ENCODE data around the gene ARL6IP4. TPM values are rescaled to one million over a fixed set of nuclear protein-coding genes. Genes with fewer than 3 reads are reported as not detected.

Gene ARL6IP4
- total and polyA plus RNA-seq, 11 donors, result 123 to 325 (median 148) TPM

DNA sequence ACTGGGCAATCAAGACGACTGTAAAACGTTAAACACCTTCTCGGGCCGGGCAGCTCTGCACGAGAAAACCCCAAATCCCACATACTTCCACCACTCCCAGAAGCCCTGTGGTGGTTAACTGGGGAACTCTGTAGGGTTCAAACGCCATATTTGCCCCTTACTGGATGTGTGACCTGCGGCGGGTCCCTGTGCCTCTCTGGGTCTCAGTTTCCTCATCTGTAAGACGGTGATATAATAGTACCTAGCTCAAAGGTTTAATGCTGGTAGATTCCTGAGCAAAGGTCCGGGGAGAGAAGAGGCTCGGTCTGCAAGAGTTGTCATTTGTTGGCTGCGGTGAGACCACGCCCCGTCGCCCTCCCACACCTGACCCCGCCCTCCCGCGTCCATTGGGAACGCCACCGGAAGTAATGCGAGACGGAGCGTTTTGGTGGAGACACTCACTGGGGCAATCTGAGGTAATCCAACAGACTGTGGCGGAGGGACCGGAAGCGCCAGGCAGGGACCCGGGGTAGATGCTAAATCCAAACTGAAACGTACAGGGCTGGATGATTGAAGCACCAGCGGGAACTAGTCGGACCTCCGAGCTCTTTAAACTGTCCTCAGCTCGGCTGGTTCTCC is 6.1 kb upstream of the ARL6IP4 start:
- ATAC-seq (peak; percentile 95 to 97 (median 96)), DNase-seq (peak; percentile 98 to 99 (median 98))
- Histone ChIP-seq H3K4me3 (peak overlapping the region; percentile 69 to 100 (median 90)), H3K27me3 (no peaks in the 10 kb centered on the region), H3K36me3 (peaks cover 0 to 13% (median 0%) of the 10 kb centered on the region in 9 donors), H3K9me3 (no peaks in the 10 kb centered on the region), H3K4me1 (peaks cover 9 to 37% (median 26%) of the 10 kb centered on the region in 12 donors), H3K27ac (peak overlapping the region; percentile 90 to 100 (median 98))
- 0% methylated on average over 18 to 32 of the region's 32 CpGs for WGBS, 4 donors
- TF ChIP-seq POLR2A (IDR thresholded peaks at IDR 0.05), result no peak
- TF ChIP-seq, protein P1, sequence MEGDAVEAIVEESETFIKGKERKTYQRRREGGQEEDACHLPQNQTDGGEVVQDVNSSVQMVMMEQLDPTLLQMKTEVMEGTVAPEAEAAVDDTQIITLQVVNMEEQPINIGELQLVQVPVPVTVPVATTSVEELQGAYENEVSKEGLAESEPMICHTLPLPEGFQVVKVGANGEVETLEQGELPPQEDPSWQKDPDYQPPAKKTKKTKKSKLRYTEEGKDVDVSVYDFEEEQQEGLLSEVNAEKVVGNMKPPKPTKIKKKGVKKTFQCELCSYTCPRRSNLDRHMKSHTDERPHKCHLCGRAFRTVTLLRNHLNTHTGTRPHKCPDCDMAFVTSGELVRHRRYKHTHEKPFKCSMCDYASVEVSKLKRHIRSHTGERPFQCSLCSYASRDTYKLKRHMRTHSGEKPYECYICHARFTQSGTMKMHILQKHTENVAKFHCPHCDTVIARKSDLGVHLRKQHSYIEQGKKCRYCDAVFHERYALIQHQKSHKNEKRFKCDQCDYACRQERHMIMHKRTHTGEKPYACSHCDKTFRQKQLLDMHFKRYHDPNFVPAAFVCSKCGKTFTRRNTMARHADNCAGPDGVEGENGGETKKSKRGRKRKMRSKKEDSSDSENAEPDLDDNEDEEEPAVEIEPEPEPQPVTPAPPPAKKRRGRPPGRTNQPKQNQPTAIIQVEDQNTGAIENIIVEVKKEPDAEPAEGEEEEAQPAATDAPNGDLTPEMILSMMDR (IDR thresholded peaks at IDR 0.05), result no peak
- intact Hi-C loops (cut with DNase I), result loop anchor here in 2 of 10 donors (2.0 kb wide), 1 partner anchor 258 kb away; the partner anchor contains the start of genes MPHOSPH9 (in 2 of the 2) and MTRFR (in 2 of the 2)

GRCh38 chr12:122974892-122975789 is 5.3 kb upstream of the ARL6IP4 start, which contains the start of gene OGFOD2:
Gene OGFOD2 (plus strand): TSS chr12:122975244. CDS start chr12:122975252, 8 bp downstream.
- DNase-seq, result peak; percentile 92 to 95 (median 93)
- peaks cover 9 to 44% (median 33%) of the 10 kb centered on the region in 12 donors for H3K4me1 ChIP-seq
- intact Hi-C loops (cut with DNase I), result loop anchor here in 4 of 10 donors (2.0 to 5.0 kb wide), 3 partner anchors 177 to 258 kb away; partner anchors contain the start of genes MPHOSPH9 (in 3 of the 4), MTRFR (in 3 of the 4) and PITPNM2 (in 1 of the 4)
- WGBS, 4 donors, result 0% methylated on average over 49 to 66 of the region's 66 CpGs
- no peak for TF ChIP-seq POLR2A (IDR thresholded peaks at IDR 0.05)
- TF ChIP-seq, protein P1 (IDR thresholded peaks at IDR 0.05), result no peak
- peak within 1 kb of the TSS; percentile 69 to 100 (median 90) for H3K4me3 ChIP-seq
- peaks cover 0 to 13% (median 0%) of the 10 kb centered on the region in 9 donors for H3K36me3 ChIP-seq
- peak; percentile 90 to 96 (median 94) for ATAC-seq
- H3K27me3 ChIP-seq, result no peaks in the 10 kb centered on the region
- H3K9me3 ChIP-seq, result no peaks in the 10 kb centered on the region
- peak within 1 kb of the TSS; percentile 90 to 100 (median 98) for H3K27ac ChIP-seq

- H3K27me3 ChIP-seq, result no peaks in the 10 kb centered on the region
- H3K9me3 ChIP-seq, result no peaks in the 10 kb centered on the region
- peaks cover 0 to 13% (median 0%) of the 10 kb centered on the region in 9 donors for H3K36me3 ChIP-seq
- H3K4me1 ChIP-seq, result peaks cover 9 to 48% (median 33%) of the 10 kb centered on the region in 12 donors
- TF ChIP-seq POLR2A (IDR thresholded peaks at IDR 0.05), result no peak
- TF ChIP-seq, protein P1 (IDR thresholded peaks at IDR 0.05), result no peak
- DNase-seq (peak in 1 of 5 donors; percentile 7), ATAC-seq (no peak)
- WGBS, 4 donors, result 5 to 11% (median 8%) methylated on average over 8 of the region's 8 CpGs
- peak overlapping the region in 9 of 12 donors; percentile 97 to 100 (median 99) for H3K27ac ChIP-seq
- intact Hi-C loops (cut with DNase I), result loop anchor here in 4 of 10 donors (2.0 to 5.0 kb wide), 3 partner anchors 176 to 257 kb away; partner anchors contain the start of genes MPHOSPH9 (in 3 of the 4), MTRFR (in 3 of the 4) and PITPNM2 (in 1 of the 4)
- H3K4me3 ChIP-seq, result peak overlapping the region; percentile 69 to 100 (median 90)
These were observed 4.5 kb upstream of the ARL6IP4 start for GRCh38 chr12:122975790-122976647.
